HG03066 (cell line): ENCODE results near the gene LDLRAD4.

Experiments
- ATAC-seq: cut with Tn5 transposase; IDR thresholded peaks from one replicate; pipeline ENCODE4 v1.9.1; 2021; ENCODE audit warnings: low read depth; ENCODE audit not compliant: unreplicated experiment

The LDLRAD4 gene

GRCh38 chr18:13226533-13227144 is 8.1 kb downstream of the LDLRAD4 start:
- no peak for ATAC-seq

- no peak for ATAC-seq
Measured at GRCh38 chr18:13227910-13228309, 9.3 kb downstream of the LDLRAD4 start.

GRCh38 chr18:13229001-13229671 is 10.6 kb downstream of the LDLRAD4 start:
- ATAC-seq: no peak

GRCh38 chr18:13231151-13231550 is 12.6 kb downstream of the LDLRAD4 start:
- ATAC-seq: no peak

- no peak for ATAC-seq
Measured at GRCh38 chr18:13232086-13232917, 13.7 kb downstream of the LDLRAD4 start.

GRCh38 chr18:13232971-13233786 is 14.6 kb downstream of the LDLRAD4 start:
- ATAC-seq: no peak

GRCh38 chr18:13233787-13234783 is 15.5 kb downstream of the LDLRAD4 start:
- ATAC-seq: no peak

GRCh38 chr18:13235421-13235831 is 16.9 kb downstream of the LDLRAD4 start:
- ATAC-seq: no peak

- ATAC-seq: no peak
Measured at GRCh38 chr18:13235981-13236380, 17.4 kb downstream of the LDLRAD4 start.

GRCh38 chr18:13236411-13236810 is 17.9 kb downstream of the LDLRAD4 start:
- no peak for ATAC-seq

- ATAC-seq: no peak
Measured at GRCh38 chr18:13237073-13237472, 18.5 kb downstream of the LDLRAD4 start.

- ATAC-seq: no peak
Measured at GRCh38 chr18:13237641-13238040, 19.1 kb downstream of the LDLRAD4 start.

- ATAC-seq: no peak
Measured at GRCh38 chr18:13239171-13239956, 20.8 kb downstream of the LDLRAD4 start.

- ATAC-seq: no peak
Measured at GRCh38 chr18:13240060-13240725, 21.6 kb downstream of the LDLRAD4 start.

- ATAC-seq: no peak
Measured at GRCh38 chr18:13241083-13241892, 22.7 kb downstream of the LDLRAD4 start.

- ATAC-seq: no peak
Measured at GRCh38 chr18:13241893-13242175, 23.3 kb downstream of the LDLRAD4 start.

GRCh38 chr18:13242797-13243196 is 24.2 kb downstream of the LDLRAD4 start:
- no peak for ATAC-seq

- no peak for ATAC-seq
Measured at GRCh38 chr18:13243363-13243762, 24.8 kb downstream of the LDLRAD4 start.
